ENCODE data around the gene IMMP2L. TPM values are rescaled to one million over a fixed set of nuclear protein-coding genes. Genes with fewer than 3 reads are reported as not detected.

Gene IMMP2L
- total and polyA plus RNA-seq, 4 donors: 7.3 to 21.1 (median 12.4) TPM

GRCh38 chr7:111205251-111205650 is 357.0 kb downstream of the IMMP2L start:
- DNase-seq (ENCODE audit: low spot score): no peak
- H3K27ac ChIP-seq (ENCODE audit: low read depth in 1 of 2, low read length in 2 of 2): no peak overlapping the region
- no peaks in the 10 kb centered on the region for H3K27me3 ChIP-seq (ENCODE audit: control insufficient read depth in 4 of 4, insufficient read depth in 4 of 4, low read length in 3 of 4)
- TF ChIP-seq TAF1 (conservative IDR thresholded peaks at IDR 0.05): no peak
- TF ChIP-seq MAX (IDR thresholded peaks at IDR 0.05): no peak
- no peak for TF ChIP-seq YY1 (IDR thresholded peaks at IDR 0.05)
- TF ChIP-seq CTCF (IDR thresholded peaks at IDR 0.05; ENCODE audit: low read depth, low read length, missing input control): no peak
- TF ChIP-seq ZBTB33 (IDR thresholded peaks at IDR 0.05): no peak
- TF ChIP-seq FOXA2 (IDR thresholded peaks at IDR 0.05): no peak
- no peak for TF ChIP-seq ATF3 (IDR thresholded peaks at IDR 0.05)
- H3K9ac ChIP-seq (ENCODE audit: low read depth in 1 of 2, low read length in 2 of 2): no peak overlapping the region
- no peaks in the 10 kb centered on the region for H3K9me3 ChIP-seq (ENCODE audit: control insufficient read depth in 4 of 4, low read length in 3 of 4)
- 80% methylated on average over 1 of the region's 1 CpG for WGBS
- no peaks in the 10 kb centered on the region for H3K4me1 ChIP-seq (ENCODE audit: control insufficient read depth in 4 of 4, insufficient read depth in 4 of 4, low read length in 3 of 4)
- no peak overlapping the region for H3K4me3 ChIP-seq (ENCODE audit: low read depth in 1 of 3, low read length in 3 of 3)
- peaks cover 0 to 2% (median 0%) of the 10 kb centered on the region in 4 donors for H3K36me3 ChIP-seq (ENCODE audit: control insufficient read depth in 4 of 4, insufficient read depth in 3 of 4, low read depth in 1 of 4, low read length in 3 of 4)

GRCh38 chr7:111202321-111202720 is 360.0 kb downstream of the IMMP2L start:
- no peaks in the 10 kb centered on the region for H3K4me1 ChIP-seq (ENCODE audit: control insufficient read depth in 4 of 4, insufficient read depth in 4 of 4, low read length in 3 of 4)
- H3K9me3 ChIP-seq (ENCODE audit: control insufficient read depth in 4 of 4, low read length in 3 of 4): no peaks in the 10 kb centered on the region
- H3K36me3 ChIP-seq (ENCODE audit: control insufficient read depth in 4 of 4, insufficient read depth in 3 of 4, low read depth in 1 of 4, low read length in 3 of 4): peaks cover 0 to 2% (median 0%) of the 10 kb centered on the region in 4 donors
- no peak for DNase-seq (ENCODE audit: low spot score)
- no peak overlapping the region for H3K4me3 ChIP-seq (ENCODE audit: low read depth in 1 of 3, low read length in 3 of 3)
- no peak overlapping the region for H3K9ac ChIP-seq (ENCODE audit: low read depth in 1 of 2, low read length in 2 of 2)
- 96% methylated on average over 4 of the region's 4 CpGs for WGBS
- no peaks in the 10 kb centered on the region for H3K27me3 ChIP-seq (ENCODE audit: control insufficient read depth in 4 of 4, insufficient read depth in 4 of 4, low read length in 3 of 4)
- TF ChIP-seq RAD21 (IDR thresholded peaks at IDR 0.05): no peak
- no peak for TF ChIP-seq FOXA1 (IDR thresholded peaks at IDR 0.05)
- TF ChIP-seq RXRA (IDR thresholded peaks at IDR 0.05): no peak
- TF ChIP-seq REST (IDR thresholded peaks at IDR 0.05): no peak
- TF ChIP-seq MAX (IDR thresholded peaks at IDR 0.05): no peak
- TF ChIP-seq FOXA2 (IDR thresholded peaks at IDR 0.05): no peak
- TF ChIP-seq YY1 (IDR thresholded peaks at IDR 0.05): no peak
- no peak for TF ChIP-seq JUND (IDR thresholded peaks at IDR 0.05)
- no peak for TF ChIP-seq HNF4G (IDR thresholded peaks at IDR 0.05)
- no peak for TF ChIP-seq ZBTB33 (IDR thresholded peaks at IDR 0.05)
- TF ChIP-seq SP1 (IDR thresholded peaks at IDR 0.05): no peak
- TF ChIP-seq HNF4A (conservative IDR thresholded peaks at IDR 0.05): no peak
- no peak for TF ChIP-seq EGR1 (IDR thresholded peaks at IDR 0.05; ENCODE audit: low read depth in 2 of 2)
- no peak for TF ChIP-seq GABPA (IDR thresholded peaks at IDR 0.05 in 1 of 2, conservative IDR thresholded peaks at IDR 0.05 in 1 of 2)
- no peak for TF ChIP-seq ATF3 (IDR thresholded peaks at IDR 0.05)
- no peak for TF ChIP-seq CTCF (IDR thresholded peaks at IDR 0.05; ENCODE audit: low read depth, low read length, missing input control)
- TF ChIP-seq TAF1 (conservative IDR thresholded peaks at IDR 0.05): no peak
- TF ChIP-seq NR2F2 (IDR thresholded peaks at IDR 0.05): no peak
- no peak overlapping the region for H3K27ac ChIP-seq (ENCODE audit: low read depth in 1 of 2, low read length in 2 of 2)

Data from liver (tissue), 9 donors.